Spleen (tissue), 11 donors: ENCODE data around the gene NRSN2. TPM values are rescaled to one million over a fixed set of nuclear protein-coding genes. Genes with fewer than 3 reads are reported as not detected.

Experiments used
- DNase-seq: peaks from one replicate; pipeline ENCODE4 v3.0.0-alpha.2; 2020
- H3K27ac ChIP-seq, 8 donors: fragments of 200-600 bp; sonication (generic) in 7 of 8; 1 replicate in 4 of 8; 2 replicates in 4 of 8; pipeline versions ENCODE4 v1.5.0 to v1.8.0; 2016 to 2021; ENCODE audit warnings: inconsistent platforms in 4 of 8, mild to moderate bottlenecking in 4 of 8, moderate library complexity in 1 of 8
- H3K27me3 ChIP-seq, 7 donors: fragments of 200-600 bp; sonication (generic) in 6 of 7; replicated peaks in 1 of 7; 1 replicate in 4 of 7; 2 replicates in 3 of 7; pipeline versions ENCODE4 v1.5.0 to v1.8.0; 2016 to 2021; ENCODE audit warnings: inconsistent platforms in 3 of 7, mild to moderate bottlenecking in 1 of 7
- H3K36me3 ChIP-seq, 6 donors: fragments of 200-600 bp; sonication (generic) in 5 of 6; 1 replicate in 4 of 6; 2 replicates in 2 of 6; pipeline versions ENCODE4 v1.5.0 to v1.8.0; 2016 to 2021; ENCODE audit warnings: inconsistent platforms in 2 of 6
- H3K4me1 ChIP-seq, 6 donors: fragments of 200-600 bp; sonication (generic) in 5 of 6; 1 replicate in 3 of 6; 2 replicates in 3 of 6; pipeline versions ENCODE4 v1.5.0 to v1.8.0; 2016 to 2021; ENCODE audit warnings: inconsistent platforms in 3 of 6
- H3K4me3 ChIP-seq, 8 donors: fragments of 200-600 bp; sonication (generic) in 7 of 8; 1 replicate in 4 of 8; 2 replicates in 4 of 8; pipeline versions ENCODE4 v1.5.0 to v1.8.0; 2016 to 2021; ENCODE audit warnings: inconsistent platforms in 4 of 8, mild to moderate bottlenecking in 4 of 8, moderate library complexity in 2 of 8
- H3K9me3 ChIP-seq, 8 donors: fragments of 200-600 bp; sonication (generic) in 7 of 8; 1 replicate in 4 of 8; 2 replicates in 4 of 8; pipeline versions ENCODE4 v1.5.0 to v1.8.0; 2016 to 2021; ENCODE audit warnings: inconsistent platforms in 4 of 8
- CTCF ChIP-seq, 11 experiments: fragments of 200-600 bp in 7 of 11; fragments of 450-650 bp in 4 of 11; sonication (generic) in 4 of 11; IDR thresholded peaks in 8 of 11; conservative IDR thresholded peaks in 3 of 11; 1 replicate in 7 of 11; 2 replicates in 4 of 11; pipeline versions ENCODE4 v1.4.0 to v1.8.0; 2016 to 2021; ENCODE audit warnings: antibody characterized with exemption in 11 of 11, inconsistent platforms in 4 of 11, mild to moderate bottlenecking in 1 of 11
- POLR2A ChIP-seq, 3 donors: fragments of 450-650 bp; IDR thresholded peaks; one replicate each; pipeline ENCODE4 v1.5.1; 2017; ENCODE audit warnings: antibody characterized with exemption in 3 of 3, mild to moderate bottlenecking in 1 of 3
- POLR2AphosphoS5 ChIP-seq, 3 donors: sonication (generic); formaldehyde crosslinking; IDR thresholded peaks; one replicate each; pipeline ENCODE4 v1.5.1; 2017; ENCODE audit warnings: antibody characterized with exemption in 3 of 3
- WGBS, 5 donors: extraction: QIAGEN DNeasy Blood & Tissue Kit in 3 of 5; methylation state at CpG; one replicate each; pipeline versions ENCODE4 v1.1.5 to v1.1.7; 2013 to 2018; 5-methylcytosine and 5-hydroxymethylcytosine counted together
- intact Hi-C: fragments of 100-400 bp; cut with DNase I; formaldehyde crosslinking; loops from one replicate; pipeline ENCODE4 v1.15.0; 2023; ENCODE audit warnings: low total_unique reads
- polyA plus RNA-seq, 3 donors: library from polyadenylated mRNA; stranded (reverse); fragments of 200-250 nt; gene quantifications; one replicate each; pipeline ENCODE4 v1.2.1, GENCODE V29; 2013
- total RNA-seq, 7 donors: library from RNA; depleted of rRNA in 3 of 7; stranded (reverse); fragments of >200 nt in 3 of 7; fragmentation: NEBNext Ultra II Directional in 4 of 7; extraction: Animal tissue kit (Norgen Biotek cat#: 25700) in 4 of 7; gene quantifications; one replicate each; pipeline versions ENCODE4 v1.1.0 to v1.2.1, GENCODE V29; 2016 to 2021
- donor health status: healthy with polysubstance abuse.
- donor health status: DM: no; HTN: no; CAD: no; lungs with moderate emphysema.
- donor health status: DM: no; HTN: no; CAD: no.
- donor health status: Bipolar disorder and iron deficiency.
- donor health status: healthy.
- donor health status: DM: no; HTN: no; CAD: no.
- donor health status: DM: yes; HTN: yes; CAD: no.

Gene NRSN2
- total and polyA plus RNA-seq, 10 donors = 10.5 to 26.3 (median 16.8) TPM

DNA sequence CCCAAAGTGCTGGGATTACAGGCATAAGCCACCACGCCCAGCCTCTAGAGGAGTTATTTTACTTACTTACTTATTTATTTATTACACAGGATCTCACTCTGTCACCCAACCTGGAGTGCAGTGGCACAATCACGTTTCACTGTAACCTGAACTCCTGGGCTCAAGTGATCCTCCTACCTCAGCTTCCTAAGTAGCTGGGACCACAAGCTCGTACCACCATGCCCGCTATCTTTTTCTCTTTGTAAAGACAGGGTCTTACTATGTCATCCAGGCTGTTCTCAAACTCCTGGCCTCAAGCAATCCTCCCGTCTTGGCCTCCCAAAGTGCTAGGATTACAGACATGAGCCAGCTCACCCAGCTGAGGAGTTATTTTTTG is 32.0 kb downstream of the NRSN2 start:
- no peaks in the 10 kb centered on the region for H3K9me3 ChIP-seq
- TF ChIP-seq POLR2AphosphoS5 (IDR thresholded peaks at IDR 0.05) = no peak
- no peak for TF ChIP-seq CTCF (IDR thresholded peaks at IDR 0.05 in 8 of 11, conservative IDR thresholded peaks at IDR 0.05 in 3 of 11)
- TF ChIP-seq POLR2A (IDR thresholded peaks at IDR 0.05) = no peak
- H3K36me3 ChIP-seq = no peaks in the 10 kb centered on the region
- 86 to 92% (median 88%) methylated on average over 5 of the region's 5 CpGs for WGBS, 5 donors
- intact Hi-C loops = no loop called here
- DNase-seq = no peak
- no peaks in the 10 kb centered on the region for H3K27me3 ChIP-seq
- H3K4me3 ChIP-seq = no peak overlapping the region
- H3K27ac ChIP-seq = no peak overlapping the region
- H3K4me1 ChIP-seq = peaks cover 3 to 38% (median 12%) of the 10 kb centered on the region in 6 donors

DNA sequence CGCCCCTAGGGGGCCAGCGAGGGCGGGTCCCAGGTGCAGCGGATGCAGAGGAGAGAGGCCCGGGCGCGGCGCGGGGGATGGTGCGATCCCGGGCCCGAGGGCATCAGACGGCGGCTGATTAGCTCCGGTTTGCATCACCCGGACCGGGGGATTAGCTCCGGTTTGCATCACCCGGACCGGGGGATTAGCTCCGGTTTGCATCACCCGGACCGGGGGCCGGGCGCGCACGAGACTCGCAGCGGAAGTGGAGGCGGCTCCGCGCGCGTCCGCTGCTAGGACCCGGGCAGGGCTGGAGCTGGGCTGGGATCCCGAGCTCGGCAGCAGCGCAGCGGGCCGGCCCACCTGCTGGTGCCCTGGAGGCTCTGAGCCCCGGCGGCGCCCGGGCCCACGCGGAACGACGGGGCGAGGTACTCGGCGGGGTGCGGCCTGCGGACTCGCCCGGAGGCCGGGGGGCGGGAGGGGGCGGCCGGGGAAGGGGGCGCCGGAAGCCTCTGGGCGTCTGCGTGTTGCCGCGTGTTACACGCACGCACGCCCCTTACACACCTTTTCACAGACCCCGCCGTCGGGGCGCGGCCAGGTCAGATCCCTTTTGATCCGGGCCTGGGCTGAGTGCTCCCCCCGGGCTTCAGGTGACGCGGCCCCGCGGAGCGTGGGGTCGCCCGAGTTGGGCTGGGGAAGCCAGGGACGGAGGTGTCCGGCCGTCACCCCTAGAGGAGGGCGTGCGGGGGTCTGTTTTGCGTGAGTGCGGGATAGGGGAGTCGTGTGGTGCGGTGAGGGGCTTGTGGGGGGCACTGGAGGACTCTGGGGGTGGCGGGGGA is 34.1 kb downstream of the NRSN2 start:
- peak; percentile 46 to 79 (median 66) for TF ChIP-seq POLR2AphosphoS5 (IDR thresholded peaks at IDR 0.05)
- no peak for TF ChIP-seq POLR2A (IDR thresholded peaks at IDR 0.05)
- no peak for TF ChIP-seq CTCF (IDR thresholded peaks at IDR 0.05 in 8 of 11, conservative IDR thresholded peaks at IDR 0.05 in 3 of 11)
- Histone ChIP-seq H3K36me3 (peaks cover 0 to 10% (median 0%) of the 10 kb centered on the region in 6 donors), H3K4me3 (peak overlapping the region; percentile 68 to 92 (median 86)), H3K4me1 (peaks cover 3 to 40% (median 17%) of the 10 kb centered on the region in 6 donors), H3K27ac (peak overlapping the region; percentile 64 to 92 (median 86)), H3K27me3 (no peaks in the 10 kb centered on the region), H3K9me3 (no peaks in the 10 kb centered on the region)
- peak; percentile 93 for DNase-seq
- WGBS, 5 donors = 0 to 2% (median 0%) methylated on average over 31 to 93 of the region's 93 CpGs
- intact Hi-C loops = no loop called here

DNA sequence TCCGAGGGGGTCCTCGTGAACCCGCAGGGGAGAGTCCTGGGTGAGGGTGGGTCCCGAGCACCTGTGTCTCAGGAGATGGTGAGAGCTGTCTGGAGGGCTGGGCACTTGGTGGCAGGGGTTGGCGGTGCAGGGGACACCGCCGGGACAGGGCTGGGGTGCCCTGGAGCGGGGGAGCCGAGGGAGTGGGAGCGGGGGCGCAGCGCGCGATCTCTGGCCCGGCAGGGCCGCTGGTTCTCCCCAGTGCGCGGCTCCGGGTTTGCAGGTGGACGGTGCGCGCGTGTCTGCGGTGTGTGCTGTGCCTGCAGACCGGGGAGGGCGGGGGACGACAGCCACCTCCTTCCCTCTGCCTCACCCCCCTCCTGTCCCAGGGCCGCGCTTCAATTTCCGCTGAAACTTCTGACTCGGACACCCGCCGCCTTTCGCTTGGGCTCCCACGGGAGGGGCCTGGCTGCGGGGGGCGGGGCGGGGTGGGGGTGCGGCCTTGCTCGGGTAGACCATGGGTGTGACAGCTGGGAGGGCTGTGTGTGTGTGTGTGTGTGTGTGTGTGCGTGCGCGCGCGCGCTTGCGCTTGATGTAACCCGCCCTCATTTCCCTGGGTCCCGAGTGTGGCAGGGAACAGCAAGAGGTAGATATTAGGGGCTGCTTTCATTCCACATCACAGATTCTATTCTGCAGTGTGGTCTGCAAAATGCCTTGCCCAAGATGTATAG is 34.8 kb downstream of the NRSN2 start:
- DNase-seq = peak; percentile 96
- 0 to 1% (median 1%) methylated on average over 1 to 49 of the region's 49 CpGs for WGBS, 5 donors

More for the DNA sequence above, 34.8 kb downstream of the NRSN2 start:
- no peaks in the 10 kb centered on the region for H3K9me3 ChIP-seq
- intact Hi-C loops = no loop called here
- TF ChIP-seq POLR2AphosphoS5 (IDR thresholded peaks at IDR 0.05) (peak; percentile 50 to 79 (median 75)), CTCF (IDR thresholded peaks at IDR 0.05 in 8 of 11, conservative IDR thresholded peaks at IDR 0.05 in 3 of 11) (peak in 1 of 11 experiments; percentile 13), POLR2A (IDR thresholded peaks at IDR 0.05) (peak in 1 of 3 donors; percentile 23)
- peak overlapping the region; percentile 64 to 92 (median 86) for H3K27ac ChIP-seq
- H3K27me3 ChIP-seq = no peaks in the 10 kb centered on the region
- peaks cover 0 to 17% (median 0%) of the 10 kb centered on the region in 6 donors for H3K36me3 ChIP-seq
- peak overlapping the region; percentile 68 to 92 (median 86) for H3K4me3 ChIP-seq
- peaks cover 3 to 40% (median 17%) of the 10 kb centered on the region in 6 donors for H3K4me1 ChIP-seq
